PC-3 (cell line): Measurements from ENCODE around the gene ZNF92. TPM values are rescaled to one million over a fixed set of nuclear protein-coding genes. Genes with fewer than 3 reads are reported as not detected.

Experiments
- ATAC-seq: fragments of 200-7000 bp; cut with Tn5 transposase; 2 replicates; pipeline ENCODE4 v1.9.1; 2020; ENCODE audit warnings: mild to moderate bottlenecking, moderate library complexity
- BruUV-seq: library from RNA; stranded (reverse); fragments of 400-500 nt; replicated peaks from 2 replicates; lab custom pipeline; 2021; lab: Mats Ljungman, UMichigan
- CTCF ChIA-PET: fragments of 300-600 bp; sonication (Branson Sonifier 250); formaldehyde crosslinking; loops from one replicate; lab custom pipeline; 2022; ENCODE audit warnings: antibody characterized with exemption; lab: Charles Lee
- POLR2A ChIA-PET: fragments of 300-600 bp; sonication (Branson Sonifier 250); formaldehyde crosslinking; loops from one replicate; lab custom pipeline; 2022; ENCODE audit warnings: antibody characterized with exemption; ENCODE audit not compliant: unreplicated experiment; lab: Charles Lee
- DNase-seq: peaks from one replicate; pipeline ENCODE4 v3.0.0-alpha.2; 2015
- H2AFZ ChIP-seq: fragments of 300-600 bp; sonication (generic); 2 replicates; pipeline ENCODE4 v1.6.0; 2016; ENCODE audit warnings: antibody characterized with exemption, low read length
- H3F3A ChIP-seq: fragments of 300-600 bp; sonication (generic); one replicate; pipeline ENCODE4 v1.6.0; 2017; ENCODE audit warnings: antibody characterized with exemption, low read length, control low read depth, mild to moderate bottlenecking; ENCODE audit not compliant: unreplicated experiment
- H3K27ac ChIP-seq: fragments of 300-600 bp; sonication (generic); 2 replicates; pipeline ENCODE4 v1.5.1; 2016; ENCODE audit warnings: mild to moderate bottlenecking, low read length
- H3K27me3 ChIP-seq: fragments of 300-600 bp; sonication (generic); 2 replicates; pipeline ENCODE4 v1.6.1; 2016; ENCODE audit warnings: low read length, mixed read lengths
- H3K36me3 ChIP-seq: fragments of 300-600 bp; sonication (generic); 2 replicates; pipeline ENCODE4 v1.6.1; 2016; ENCODE audit warnings: low read depth, mixed run types, low read length, mixed read lengths
- H3K4me1 ChIP-seq: fragments of 300-600 bp; sonication (generic); 2 replicates; pipeline ENCODE4 v1.5.1; 2016; ENCODE audit warnings: low read length; ENCODE audit not compliant: insufficient read depth
- H3K4me2 ChIP-seq: fragments of 300-600 bp; sonication (generic); 2 replicates; pipeline ENCODE4 v1.6.0; 2016; ENCODE audit warnings: low read length
- H3K4me3 ChIP-seq: fragments of 300-600 bp; sonication (generic); 2 replicates; pipeline ENCODE4 v1.5.1; 2016; ENCODE audit warnings: mild to moderate bottlenecking, low read length, mixed read lengths
- H3K79me2 ChIP-seq: fragments of 300-600 bp; sonication (generic); 2 replicates; pipeline ENCODE4 v1.6.1; 2017; ENCODE audit warnings: low read length, mixed read lengths
- H3K9ac ChIP-seq: fragments of 300-600 bp; sonication (generic); 2 replicates; pipeline ENCODE4 v1.6.0; 2016; ENCODE audit warnings: mild to moderate bottlenecking, low read length
- H3K9me2 ChIP-seq: fragments of 300-600 bp; sonication (generic); replicated peaks from 2 replicates; pipeline ENCODE4 v1.6.1; 2016; ENCODE audit warnings: mixed run types, low read length, mixed read lengths
- H3K9me3 ChIP-seq: fragments of 300-600 bp; sonication (generic); 2 replicates; pipeline ENCODE4 v1.6.1; 2016; ENCODE audit warnings: low read length, mixed read lengths
- H4K20me1 ChIP-seq: fragments of 300-600 bp; sonication (generic); 2 replicates; pipeline ENCODE4 v1.6.1; 2016; ENCODE audit warnings: low read length, mixed read lengths
- EZH2 ChIP-seq: fragments of 300-600 bp; sonication (generic); IDR thresholded peaks from one replicate; pipeline ENCODE4 v1.6.1; 2017; ENCODE audit warnings: antibody characterized with exemption, mild to moderate bottlenecking, low read length; ENCODE audit not compliant: unreplicated experiment
- EZH2phosphoT487 ChIP-seq: fragments of 300-600 bp; sonication (generic); IDR thresholded peaks from 2 replicates; pipeline ENCODE4 v1.6.1; 2018; ENCODE audit warnings: mild to moderate bottlenecking, antibody characterized with exemption, low read length, borderline replicate concordance
- intact Hi-C: fragments of 100-400 bp; cut with micrococcal nuclease; formaldehyde crosslinking; loops from 2 replicates; pipeline ENCODE4 v1.9.0; 2023
- total RNA-seq: library from RNA; depleted of rRNA; stranded (reverse); fragments of >200 nt; gene quantifications from 2 replicates; pipeline ENCODE4 v1.2.3, GENCODE V29; 2014
- TF ChIP-seq, protein P1 (sequence below): fragments of 300-600 bp; sonication (generic); conservative IDR thresholded peaks from 2 replicates; pipeline ENCODE4 v1.5.1; 2017; ENCODE audit warnings: antibody characterized with exemption, low read depth, mild to moderate bottlenecking, low read length

Gene ZNF92
- total RNA-seq, 1 experiment from 2014 or later = 7.6 TPM

DNA sequence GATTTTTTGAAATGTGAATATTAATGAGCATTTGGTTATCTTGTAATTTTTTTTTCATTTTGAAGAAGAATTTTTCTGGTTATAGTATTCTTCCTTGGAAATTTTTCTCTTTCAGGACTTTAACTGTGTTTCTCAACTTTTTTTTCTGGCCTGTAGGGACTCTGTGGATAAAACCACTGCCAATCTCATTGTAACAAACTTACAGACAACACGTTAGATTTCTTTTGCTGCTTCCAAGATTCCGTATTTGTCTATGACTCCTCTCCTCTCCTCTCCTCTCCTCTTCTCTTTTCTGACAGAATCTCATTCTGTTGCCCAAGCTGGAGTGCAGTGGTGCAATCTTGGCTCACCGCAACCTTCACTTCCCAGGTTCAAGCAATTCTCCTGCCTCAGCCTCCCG lies 19.4 kb upstream of the ZNF92 start:
- TF ChIP-seq EZH2phosphoT487 (no peak), EZH2 (no peak)
- TF ChIP-seq, protein P1, sequence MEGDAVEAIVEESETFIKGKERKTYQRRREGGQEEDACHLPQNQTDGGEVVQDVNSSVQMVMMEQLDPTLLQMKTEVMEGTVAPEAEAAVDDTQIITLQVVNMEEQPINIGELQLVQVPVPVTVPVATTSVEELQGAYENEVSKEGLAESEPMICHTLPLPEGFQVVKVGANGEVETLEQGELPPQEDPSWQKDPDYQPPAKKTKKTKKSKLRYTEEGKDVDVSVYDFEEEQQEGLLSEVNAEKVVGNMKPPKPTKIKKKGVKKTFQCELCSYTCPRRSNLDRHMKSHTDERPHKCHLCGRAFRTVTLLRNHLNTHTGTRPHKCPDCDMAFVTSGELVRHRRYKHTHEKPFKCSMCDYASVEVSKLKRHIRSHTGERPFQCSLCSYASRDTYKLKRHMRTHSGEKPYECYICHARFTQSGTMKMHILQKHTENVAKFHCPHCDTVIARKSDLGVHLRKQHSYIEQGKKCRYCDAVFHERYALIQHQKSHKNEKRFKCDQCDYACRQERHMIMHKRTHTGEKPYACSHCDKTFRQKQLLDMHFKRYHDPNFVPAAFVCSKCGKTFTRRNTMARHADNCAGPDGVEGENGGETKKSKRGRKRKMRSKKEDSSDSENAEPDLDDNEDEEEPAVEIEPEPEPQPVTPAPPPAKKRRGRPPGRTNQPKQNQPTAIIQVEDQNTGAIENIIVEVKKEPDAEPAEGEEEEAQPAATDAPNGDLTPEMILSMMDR = no peak
- Histone ChIP-seq H3F3A (no peaks in the 10 kb centered on the region), H3K27me3 (no peaks in the 10 kb centered on the region), H3K27ac (no peak overlapping the region), H2AFZ (no peak overlapping the region), H3K4me2 (no peak overlapping the region), H3K9me3 (no peaks in the 10 kb centered on the region), H3K9ac (no peak overlapping the region), H4K20me1 (no peaks in the 10 kb centered on the region), H3K9me2 (no peaks in the 10 kb centered on the region), H3K4me1 (no peaks in the 10 kb centered on the region), H3K79me2 (no peaks in the 10 kb centered on the region), H3K36me3 (no peaks in the 10 kb centered on the region), H3K4me3 (no peak overlapping the region)
- no peak for ATAC-seq
- DNase-seq = no peak
- POLR2A ChIA-PET = no interaction called here
- CTCF ChIA-PET = no interaction called here
- intact Hi-C loops = no loop called here
- BruUV-seq = no TSS peak

DNA sequence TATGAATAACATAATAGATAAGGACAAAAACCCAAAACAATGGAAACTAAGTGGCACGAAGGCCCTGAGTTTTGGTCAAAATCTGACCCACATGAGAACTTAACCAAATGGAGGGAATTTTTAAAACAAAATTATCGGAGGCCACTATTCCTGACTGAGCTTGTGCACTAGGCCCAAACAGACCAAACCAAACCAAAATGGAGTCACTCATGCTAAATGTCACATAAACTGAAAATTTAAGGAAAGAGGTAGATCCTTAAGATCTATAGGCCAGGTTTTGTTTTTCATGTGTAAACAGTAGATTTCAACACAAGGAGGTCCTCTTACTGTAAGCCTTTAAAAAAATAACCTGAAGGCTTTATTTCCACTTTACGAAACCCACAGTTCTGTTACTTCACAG lies 3.8 kb upstream of the ZNF92 start:
- no peak for TF ChIP-seq EZH2phosphoT487
- TF ChIP-seq, protein P1 = no peak
- TF ChIP-seq EZH2 = no peak
- Histone ChIP-seq H3K79me2 (peaks cover 12% of the 10 kb centered on the region), H3F3A (no peaks in the 10 kb centered on the region), H3K27me3 (no peaks in the 10 kb centered on the region), H3K4me3 (no peak overlapping the region), H3K9me3 (no peaks in the 10 kb centered on the region), H2AFZ (no peak overlapping the region), H4K20me1 (peaks cover 3% of the 10 kb centered on the region), H3K9ac (no peak overlapping the region), H3K9me2 (no peaks in the 10 kb centered on the region), H3K36me3 (no peaks in the 10 kb centered on the region), H3K4me2 (no peak overlapping the region), H3K27ac (no peak overlapping the region), H3K4me1 (peaks cover under 1% of the 10 kb centered on the region; the same call in 1 of the 2 replicates)
- BruUV-seq = no TSS peak
- ATAC-seq (no peak), DNase-seq (no peak)
- ChIA-PET POLR2A (no interaction called here), CTCF (no interaction called here)
- intact Hi-C loops = loop anchor here (5.0 kb wide), 1 partner anchor 67 kb away; no protein-coding TSS in a partner anchor

DNA sequence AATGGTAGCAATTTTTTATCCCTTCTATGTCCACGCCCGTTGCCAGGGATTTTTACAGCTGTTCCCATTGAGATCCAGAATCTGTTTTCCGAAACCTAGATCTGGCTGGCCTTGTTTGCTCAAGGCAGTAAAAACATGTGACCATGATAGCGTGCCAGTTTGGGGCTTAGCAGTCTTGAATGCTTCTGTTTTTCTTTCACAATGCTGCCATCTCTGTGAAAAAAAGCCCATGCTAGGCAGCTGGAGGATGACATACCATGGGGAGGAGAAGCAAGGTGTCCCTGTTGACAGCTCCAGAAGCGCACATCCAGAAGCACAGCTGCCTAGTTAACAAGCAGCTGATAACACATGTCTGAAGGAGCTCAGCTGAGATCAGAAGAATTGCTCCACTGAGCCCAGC lies 2.2 kb upstream of the ZNF92 start:
- no peaks in the 10 kb centered on the region for H3K27me3 ChIP-seq
- H3K9ac ChIP-seq = no peak overlapping the region
- ATAC-seq (no peak), DNase-seq (no peak)
- no TSS peak for BruUV-seq
- peaks cover 10% of the 10 kb centered on the region; the same call in 1 of the 2 replicates for H3K36me3 ChIP-seq
- peaks cover 10% of the 10 kb centered on the region for H3K4me1 ChIP-seq
- H3F3A ChIP-seq = no peaks in the 10 kb centered on the region
- peaks cover 17% of the 10 kb centered on the region for H4K20me1 ChIP-seq
- POLR2A ChIA-PET = no interaction called here
- no peak overlapping the region for H3K4me3 ChIP-seq
- peaks cover 28% of the 10 kb centered on the region for H3K79me2 ChIP-seq
- CTCF ChIA-PET = no interaction called here
- H2AFZ ChIP-seq = no peak overlapping the region
- no peak overlapping the region for H3K27ac ChIP-seq
- no peaks in the 10 kb centered on the region for H3K9me3 ChIP-seq
- H3K9me2 ChIP-seq = no peaks in the 10 kb centered on the region
- TF ChIP-seq, protein P1 = no peak
- no peak for TF ChIP-seq EZH2phosphoT487
- no peak for TF ChIP-seq EZH2
- no peak overlapping the region for H3K4me2 ChIP-seq
- intact Hi-C loops = loop anchor here (5.0 kb wide), 1 partner anchor 66 kb away; no protein-coding TSS in a partner anchor
